ENCODE data around the gene ATP10B.

Gene ATP10B

DNA sequence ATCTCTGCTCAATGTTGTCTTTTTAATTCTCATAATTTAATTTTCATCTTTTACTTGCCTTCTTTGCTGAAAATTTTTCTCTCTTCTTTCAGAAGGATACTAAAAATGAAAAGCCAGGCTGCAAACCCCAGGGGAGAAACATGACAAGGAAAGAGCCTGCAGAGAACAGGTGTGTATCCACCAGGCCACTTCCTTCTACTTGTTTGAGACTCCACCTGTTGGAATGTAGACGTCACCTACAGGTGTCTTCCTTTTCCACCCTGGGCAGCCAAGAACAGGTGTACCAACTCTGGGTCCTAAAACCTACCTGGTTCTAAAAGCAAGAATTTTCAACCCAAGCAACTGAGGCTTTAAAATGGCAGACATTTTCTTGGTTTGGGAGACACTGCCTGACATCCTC is 166.8 kb downstream of the ATP10B start:
- no peak for DNase-seq

DNA sequence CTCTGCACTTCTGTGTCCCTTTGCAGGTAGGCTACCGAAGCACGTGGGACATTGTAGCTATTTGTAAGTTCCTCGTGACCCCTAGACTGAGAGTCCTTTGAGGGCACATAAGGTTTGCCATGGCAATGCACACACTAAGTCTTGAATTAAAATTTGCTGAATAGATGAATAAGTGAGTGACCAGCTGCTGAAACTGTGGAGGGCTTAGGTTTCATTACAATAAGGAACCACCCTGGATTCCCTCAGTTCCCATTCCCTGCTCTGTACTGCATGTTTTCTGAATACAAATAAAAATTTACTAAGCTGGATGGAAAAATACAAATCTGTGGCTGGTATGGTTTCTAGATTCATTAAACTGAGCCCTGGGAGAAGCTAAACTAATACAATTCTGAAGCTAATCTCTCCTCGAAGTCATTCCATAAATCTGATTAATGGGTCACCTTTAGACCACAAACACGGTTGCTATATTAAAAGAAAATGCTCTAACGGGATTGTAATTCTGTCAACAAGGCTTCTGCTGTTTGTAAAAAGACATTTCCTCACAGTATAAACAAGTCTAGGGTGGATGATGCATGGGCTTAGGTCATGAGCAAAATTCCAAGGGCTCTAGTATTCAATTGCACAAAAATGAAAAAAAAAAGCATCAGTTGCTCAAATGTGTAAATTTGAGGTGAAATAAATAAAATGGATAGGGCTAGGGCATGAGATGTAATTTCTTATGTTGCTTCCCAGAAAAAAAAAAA is 172.3 kb downstream of the ATP10B start:
- DNase-seq: no peak

DNA sequence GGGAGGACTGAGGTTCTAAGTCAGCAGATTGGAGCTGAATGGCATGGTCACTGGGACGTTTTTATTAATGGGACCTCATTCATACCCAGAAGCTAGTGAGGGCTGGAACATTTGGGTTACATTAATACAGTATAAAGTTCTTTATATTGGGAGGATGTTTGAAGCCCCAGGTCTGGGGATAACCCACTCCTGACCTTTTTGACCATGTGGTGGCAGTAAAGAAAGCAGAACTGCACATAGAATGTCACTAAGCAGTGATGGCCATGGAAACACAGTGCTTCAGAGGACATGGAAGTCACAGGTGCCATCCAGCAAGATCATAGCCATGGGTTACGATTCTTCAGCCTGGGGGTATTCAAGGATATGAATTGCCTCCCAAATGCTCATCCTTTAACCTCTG is 176.0 kb downstream of the ATP10B start:
- DNase-seq: no peak

DNA sequence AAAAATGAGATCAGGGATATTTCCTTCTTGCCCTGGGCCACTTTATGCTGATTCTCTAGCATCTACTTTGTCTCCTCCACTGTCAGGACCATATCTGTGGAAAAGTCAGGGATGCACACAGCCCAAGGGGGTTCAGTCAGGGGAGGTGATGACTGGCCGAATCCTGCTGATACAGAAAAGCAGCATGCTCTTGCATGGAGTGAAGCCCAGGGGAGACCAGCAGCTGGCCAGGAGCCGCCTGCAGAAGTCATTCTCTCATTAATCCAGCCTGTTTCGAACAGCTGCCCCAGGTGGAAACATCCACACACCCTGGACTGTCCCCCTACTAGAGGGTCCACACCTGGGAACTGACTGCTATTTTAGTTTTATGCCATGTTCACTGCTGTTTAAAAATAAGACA is 177.1 kb downstream of the ATP10B start:
- DNase-seq: no peak

DNA sequence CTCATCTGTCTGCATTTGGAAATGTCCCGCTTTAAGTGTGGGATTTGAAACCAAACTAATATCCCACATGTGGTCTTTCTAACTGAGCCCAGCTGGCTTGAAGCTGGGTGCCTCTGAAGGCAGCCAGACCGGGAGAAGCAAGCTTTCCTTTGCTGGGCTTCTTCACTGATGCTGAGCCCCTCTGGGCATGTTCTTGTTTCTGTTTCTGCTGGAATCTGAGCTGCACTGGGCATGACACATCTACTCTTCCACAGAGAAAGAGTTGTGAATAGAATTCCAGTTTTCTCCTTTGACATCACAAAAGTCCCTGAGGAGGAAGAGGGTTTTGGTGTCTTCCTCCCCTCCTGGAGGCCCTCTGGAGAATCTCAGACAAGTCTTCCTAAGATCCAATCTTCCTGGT is 179.5 kb downstream of the ATP10B start:
- no peak for DNase-seq

DNA sequence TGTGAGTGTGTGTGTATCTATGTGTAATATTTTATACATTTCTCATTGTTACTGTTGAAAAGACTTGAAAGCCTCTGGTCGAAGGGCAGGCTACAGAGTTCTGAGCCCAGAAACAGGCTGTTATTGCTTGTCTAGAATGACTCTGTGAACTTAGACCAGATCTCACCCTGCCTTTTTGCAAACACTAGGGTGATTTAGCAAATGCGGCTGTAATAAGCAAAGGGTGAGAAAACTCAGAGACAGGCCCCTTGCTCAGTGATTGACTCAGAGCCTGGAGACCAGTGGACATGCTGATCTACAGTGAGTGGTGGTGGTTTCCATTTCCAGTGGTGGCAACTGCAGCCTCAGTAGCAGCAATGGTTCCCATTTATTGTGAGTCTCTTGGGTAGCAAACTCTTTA is 183.7 kb downstream of the ATP10B start:
- DNase-seq: no peak

DNA sequence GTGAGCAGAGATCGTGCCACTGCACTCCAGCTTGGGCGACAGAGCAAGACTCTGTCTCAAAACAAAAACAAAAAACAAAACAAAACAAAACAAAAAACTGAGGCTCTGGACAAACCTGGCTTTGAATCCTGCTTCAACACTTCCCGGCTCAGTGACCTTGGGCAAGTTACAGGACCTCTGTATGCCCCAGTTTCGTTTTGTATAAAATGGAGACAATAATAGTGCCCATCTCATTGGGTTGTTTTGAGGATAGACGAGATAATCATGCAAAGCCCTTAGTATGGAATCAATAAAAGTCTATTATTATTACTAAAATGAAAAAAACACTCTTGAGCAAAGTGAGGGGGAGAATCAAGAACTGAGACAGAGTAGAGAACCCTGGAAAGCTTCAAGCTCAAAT is 184.9 kb downstream of the ATP10B start:
- DNase-seq: no peak

DNA sequence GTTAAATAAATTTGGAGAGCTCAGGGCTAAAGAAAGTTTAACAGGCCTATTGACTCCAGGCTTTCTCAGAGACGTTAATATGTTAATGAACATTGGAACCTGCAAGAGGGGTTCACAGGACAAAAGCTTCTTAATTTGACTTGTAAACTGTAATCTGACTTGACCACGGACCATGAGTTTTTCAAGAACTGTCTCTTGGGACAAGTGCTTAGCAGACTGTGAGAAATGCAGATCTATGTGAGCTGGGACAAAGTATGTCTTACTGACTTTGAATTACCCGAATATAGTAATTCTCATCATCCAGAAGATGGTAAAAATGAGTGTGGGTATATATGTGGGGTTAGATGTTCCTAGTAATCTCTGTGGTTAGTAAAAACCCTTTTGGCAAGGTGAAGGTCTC is 186.6 kb downstream of the ATP10B start:
- DNase-seq: no peak

DNA sequence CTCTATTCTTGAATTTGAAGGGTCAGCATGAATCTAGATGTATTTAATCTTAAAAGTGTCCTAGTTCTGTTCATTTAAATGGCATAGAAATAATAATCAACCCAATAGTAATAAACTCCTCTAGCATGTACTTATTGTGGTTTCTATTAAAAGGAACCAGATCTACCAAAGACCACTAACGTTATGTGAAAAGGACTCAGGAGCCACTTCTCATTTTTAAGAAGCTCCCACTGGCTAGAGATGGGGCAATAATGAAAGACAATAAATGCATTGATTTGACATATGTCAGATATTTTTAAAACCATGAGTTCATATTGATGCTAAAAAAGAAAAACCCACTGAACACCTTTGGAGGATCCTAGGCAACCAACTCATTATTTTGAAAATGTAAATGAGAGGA is 191.9 kb downstream of the ATP10B start:
- no peak for DNase-seq

DNA sequence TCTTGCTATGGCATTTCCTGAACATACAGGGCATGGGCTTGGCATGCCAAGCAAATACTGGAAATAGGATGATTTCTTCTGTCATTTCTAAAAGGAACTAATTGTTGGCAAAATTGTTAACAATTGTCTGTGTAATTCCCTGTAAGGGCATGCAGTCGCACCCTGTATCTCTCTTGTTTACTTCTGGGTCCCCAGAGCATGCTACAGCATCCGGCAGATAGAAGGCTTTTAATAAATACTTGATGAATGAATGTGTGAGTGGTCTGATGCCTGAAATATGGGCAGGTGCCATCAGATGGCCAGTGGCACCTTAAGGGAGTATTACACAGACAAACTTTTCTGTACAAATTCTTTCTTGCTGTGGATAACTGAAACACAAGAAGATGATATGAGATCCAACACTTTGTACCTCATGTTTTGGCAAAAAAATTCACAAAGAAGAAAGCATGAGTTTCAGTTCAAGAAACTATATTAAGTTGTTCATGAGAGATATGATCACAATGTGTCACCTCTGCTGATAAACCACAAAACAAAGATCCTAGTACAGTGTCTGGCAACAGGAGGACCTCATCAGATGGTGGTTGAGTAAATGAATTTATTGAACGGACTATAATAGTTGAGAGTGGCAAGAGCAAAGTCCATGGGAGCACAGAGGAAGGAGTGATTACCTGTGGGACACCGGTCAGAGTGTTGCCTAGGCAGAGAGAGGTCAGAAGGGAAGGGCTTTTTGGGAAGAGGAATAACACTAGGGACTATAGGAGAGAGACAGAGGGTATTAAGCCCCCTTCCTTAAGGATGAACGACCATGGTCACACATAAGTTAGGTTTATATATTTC is 194.2 kb downstream of the ATP10B start:
- no peak for DNase-seq

DNA sequence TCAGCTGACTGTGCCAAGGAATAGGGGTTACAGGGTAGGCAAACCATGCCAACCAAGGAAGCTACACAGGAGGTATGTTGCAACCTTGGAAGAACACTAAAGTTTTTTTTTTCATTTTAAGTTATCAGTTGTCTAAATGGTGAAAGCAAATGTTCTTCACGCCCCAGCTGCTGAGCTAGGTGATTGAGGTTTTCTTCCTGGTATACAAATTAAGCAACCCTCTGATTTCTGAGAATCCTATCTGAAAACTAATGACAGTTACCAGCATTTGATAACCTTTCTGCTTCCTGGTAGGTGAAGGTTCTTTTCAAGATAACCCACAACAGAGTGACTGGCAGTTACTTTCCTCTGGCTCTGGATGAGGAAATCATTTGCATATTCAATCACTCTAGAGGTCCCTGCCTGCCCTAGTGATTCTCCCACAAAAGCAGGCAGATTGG is 194.9 kb downstream of the ATP10B start:
- no peak for DNase-seq

DNA sequence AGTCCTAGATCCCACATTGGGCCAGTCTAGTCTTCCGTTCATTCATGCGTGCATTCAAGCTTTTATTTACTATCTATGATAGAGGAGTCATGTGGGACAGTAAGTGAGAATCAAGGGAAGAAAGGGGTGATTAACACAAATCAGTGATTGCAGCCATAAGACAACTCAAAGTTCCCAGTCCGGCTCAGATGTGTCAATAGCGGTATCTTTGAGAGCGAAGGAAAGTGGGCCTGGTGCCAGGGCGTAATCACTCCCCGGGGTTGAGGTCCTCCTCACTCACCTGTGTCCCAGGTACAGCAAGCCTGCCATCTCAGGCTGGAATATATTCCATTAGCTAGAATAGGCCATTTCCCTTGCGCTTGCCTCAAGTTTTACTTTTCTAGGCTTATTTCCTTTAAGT is 196.3 kb downstream of the ATP10B start:
- DNase-seq: no peak

DNA sequence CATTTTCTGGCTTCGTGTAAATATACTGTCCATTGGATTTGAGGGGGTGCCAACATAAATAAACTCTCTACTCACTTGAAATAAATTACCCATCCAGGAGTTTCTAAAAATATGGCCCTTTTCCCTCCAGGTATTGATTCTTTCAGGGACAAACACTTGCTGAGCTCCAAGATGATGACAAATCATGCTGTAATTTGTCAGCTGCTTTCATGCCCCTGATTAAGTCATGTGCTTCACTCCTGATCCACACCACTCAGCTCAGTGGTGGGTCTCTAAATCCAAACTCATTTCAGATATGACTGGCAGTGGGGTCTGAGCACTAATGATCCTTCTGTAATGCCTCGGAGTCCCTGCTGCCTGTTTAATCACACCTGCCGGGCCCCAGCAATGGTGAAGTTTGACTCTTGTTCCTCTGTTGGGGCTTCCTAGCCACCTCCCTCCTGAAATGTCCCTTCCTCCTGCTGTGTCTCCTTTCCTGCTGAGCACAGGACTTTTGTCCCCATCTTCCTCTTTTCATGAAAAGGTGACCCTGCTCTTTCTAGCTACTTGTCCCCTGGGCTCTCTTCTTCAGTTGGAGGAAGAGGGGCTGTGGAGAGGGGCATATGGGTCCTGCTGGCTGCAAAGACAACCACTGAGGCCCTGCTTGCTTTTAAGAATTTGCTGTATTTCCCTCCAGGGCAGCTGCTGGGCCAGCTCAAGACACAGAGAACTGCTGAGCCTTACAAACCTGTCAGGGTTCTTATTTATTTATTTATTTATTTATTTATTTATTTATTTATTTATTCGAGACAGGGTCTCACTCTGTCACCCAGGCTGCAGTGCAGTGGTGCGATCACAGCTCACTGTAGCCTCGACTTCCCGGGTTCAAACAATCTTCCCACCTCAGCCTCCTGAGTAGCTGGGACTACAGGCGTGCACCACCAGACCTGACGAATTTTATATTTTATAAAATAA is 200.0 kb downstream of the ATP10B start:
- DNase-seq: no peak

DNA sequence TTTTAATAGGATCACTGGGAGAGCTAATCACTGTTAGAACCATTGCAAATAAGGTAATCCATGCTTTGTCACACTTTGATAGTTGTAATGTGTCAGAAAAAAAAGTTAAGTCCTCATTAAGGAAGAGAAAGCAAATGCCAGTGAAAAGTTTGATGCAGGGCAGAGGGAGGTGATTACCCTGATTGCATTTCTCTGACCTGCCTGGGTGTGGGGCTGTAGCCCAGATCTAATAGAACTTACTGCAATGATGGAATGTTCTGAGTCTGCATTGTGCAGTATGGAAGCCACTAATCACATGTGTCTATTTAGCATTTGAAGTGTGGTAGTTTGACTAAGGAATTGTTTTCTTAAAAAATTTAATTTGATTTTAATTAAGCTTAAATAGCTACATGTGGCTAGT is 202.7 kb downstream of the ATP10B start:
- no peak for DNase-seq

DNA sequence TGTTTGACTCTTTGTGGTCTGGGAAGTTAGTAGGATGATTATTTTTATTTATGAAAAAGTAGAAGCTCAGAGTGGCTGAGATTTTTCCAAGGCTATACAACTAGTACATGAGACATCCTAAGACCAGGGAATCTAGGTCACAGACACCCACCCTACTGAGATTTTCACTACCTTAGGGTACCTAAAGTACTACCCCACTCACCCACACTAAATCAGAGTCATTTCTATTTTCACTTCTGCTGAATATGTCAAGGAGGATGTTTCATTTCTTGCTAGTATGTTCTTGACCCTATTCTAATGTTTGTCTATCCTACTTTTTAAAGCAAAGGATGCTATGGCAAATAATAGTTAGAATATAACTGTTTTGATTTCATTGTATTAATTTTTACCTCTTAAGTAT is 206.0 kb downstream of the ATP10B start:
- no peak for DNase-seq

DNA sequence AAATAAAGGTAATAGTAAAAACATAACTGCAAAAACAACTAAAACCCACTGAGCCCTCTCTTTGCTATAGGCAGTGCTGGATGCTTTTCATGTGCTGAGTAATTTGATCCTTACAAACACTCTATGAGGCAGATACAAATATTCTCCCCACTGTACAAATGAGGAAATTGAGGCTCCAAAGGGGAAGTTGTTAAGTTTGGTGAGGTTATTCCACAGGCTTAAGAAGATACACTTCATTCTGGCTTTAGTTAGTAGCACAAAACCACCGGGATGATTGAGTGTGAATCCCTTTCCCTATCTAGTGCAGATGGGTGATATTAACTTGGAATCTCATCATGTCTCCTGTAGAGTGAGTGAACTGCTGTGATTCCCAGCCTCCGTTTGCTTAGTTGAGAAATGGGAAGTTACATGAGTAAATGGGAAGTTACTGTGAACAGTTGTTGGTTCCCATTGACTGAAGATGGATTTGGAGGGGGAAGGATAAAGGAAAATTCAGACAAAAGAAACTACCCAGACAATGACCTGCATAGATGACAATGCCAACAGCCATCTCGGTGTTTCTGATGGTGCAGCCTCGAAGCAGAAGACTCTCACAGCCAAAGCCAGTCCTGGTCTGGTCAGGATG is 208.3 kb downstream of the ATP10B start:
- DNase-seq: no peak

DNA sequence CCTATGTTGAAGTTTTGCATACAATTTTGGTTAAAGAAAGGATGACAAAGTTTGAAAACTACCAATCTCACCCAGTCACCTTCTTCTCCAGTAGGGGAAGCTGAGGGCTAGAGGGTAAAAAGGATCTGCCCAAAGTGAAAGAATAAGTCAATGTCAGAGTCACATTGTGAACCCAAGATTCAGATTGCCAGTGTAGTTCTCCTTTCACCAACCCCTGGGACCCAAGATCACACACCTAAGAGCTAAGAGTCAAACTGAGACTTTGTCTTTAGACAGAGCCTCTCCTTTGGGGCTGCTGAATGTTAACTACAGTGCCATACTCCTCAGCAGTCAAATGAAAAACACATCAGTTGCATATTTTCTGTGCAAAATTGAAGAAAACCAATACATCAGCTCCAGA is 210.6 kb downstream of the ATP10B start:
- DNase-seq: no peak

DNA sequence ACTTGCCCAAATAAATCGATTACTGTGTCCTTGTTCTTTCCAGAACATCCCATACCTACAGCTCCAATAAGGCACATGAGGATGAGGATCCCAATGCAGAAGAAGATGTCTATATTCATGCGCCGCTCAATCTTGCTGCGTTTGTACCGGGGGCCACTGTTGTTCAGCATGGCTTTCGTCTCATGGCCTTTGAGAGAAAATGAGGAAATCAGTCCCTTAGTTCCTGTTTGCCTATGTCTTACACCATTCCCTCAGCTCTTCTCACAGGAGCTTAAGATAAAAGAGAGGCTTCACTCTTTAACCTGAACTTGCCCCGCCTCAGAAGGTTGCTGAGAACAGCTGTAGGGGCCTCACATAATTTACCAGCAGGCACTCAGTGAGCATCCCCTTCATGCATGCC is 211.6 kb downstream of the ATP10B start:
- DNase-seq: no peak

DNA sequence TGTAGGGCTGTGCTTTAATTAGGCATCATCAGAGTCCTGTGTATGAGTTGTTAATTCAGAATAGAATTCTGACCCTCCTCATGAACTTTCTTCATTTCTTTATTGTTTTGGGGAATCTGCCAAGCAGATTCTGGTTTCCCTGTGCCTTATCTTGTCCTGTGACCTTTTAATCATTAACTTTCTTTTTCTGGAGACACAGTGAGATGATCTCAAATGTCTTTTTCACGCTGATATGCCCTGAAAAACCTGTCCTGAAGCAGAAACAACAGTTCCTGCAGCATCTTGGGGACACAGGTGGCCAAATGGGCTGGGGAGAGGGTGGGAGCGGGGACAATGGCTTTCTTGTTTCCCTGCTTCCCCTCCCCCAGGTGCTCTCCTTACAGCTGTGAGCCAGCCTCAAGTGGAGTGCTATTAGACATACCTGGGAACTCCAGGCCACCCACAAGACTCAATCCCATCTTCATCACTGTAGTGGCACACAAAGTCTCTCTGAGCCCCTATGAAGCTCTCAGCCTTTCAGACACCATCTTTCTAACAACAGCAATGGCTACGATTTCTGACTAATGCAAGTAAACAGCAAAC is 213.8 kb downstream of the ATP10B start:
- no peak for DNase-seq

DNA sequence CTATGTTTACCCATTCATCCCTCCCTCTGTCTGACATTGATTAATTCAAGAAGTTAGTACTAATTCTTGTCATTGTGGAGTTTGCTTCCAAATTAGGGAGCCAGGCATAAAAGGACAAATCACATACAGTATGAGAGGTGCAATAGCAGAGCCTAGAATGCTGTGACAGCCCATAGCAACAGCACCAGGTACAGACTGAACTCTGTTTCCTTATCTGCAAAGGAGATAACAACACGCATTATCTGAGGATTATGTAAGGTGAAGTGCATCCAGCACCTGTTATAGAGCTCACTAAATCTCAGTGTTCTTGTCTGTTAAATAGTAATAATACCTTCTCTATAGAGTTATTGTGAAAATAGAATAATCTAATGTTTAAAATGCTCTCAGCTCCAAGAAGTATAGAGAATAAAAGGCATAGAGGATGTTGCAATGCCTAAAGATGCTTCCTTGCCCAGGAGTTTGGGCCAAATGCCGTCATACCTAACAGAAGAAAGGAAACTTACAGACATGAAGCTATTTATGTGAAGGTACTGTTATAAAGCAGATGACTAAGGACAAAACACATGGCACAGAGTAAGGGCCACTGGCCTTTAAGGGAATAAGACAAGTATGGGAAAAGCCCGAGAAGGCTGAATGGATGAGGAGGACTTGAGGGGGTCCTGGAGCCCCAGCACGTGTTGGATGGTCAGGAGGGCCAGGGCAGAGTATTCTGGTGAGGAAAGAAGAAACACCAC is 214.5 kb downstream of the ATP10B start:
- DNase-seq: no peak

DNA sequence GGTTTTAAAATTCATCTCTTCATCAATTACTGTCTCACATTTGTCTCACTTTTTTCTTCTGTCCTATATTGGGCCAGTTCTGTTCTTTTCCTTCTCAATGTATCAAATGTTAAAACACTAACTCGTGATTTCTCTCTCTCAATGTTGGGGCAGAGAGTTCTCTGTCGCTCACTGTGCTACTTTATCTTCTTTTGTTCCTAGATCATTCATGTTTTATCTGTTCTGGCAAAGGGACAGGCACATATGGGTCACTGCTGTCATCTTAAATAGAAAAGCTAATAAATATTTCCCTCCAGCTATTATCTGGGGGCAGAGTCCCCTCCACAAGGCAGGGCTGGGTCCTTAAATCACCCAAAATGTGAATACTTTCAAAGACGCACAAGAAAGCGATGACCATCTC is 216.3 kb downstream of the ATP10B start:
- no peak for DNase-seq

DNA sequence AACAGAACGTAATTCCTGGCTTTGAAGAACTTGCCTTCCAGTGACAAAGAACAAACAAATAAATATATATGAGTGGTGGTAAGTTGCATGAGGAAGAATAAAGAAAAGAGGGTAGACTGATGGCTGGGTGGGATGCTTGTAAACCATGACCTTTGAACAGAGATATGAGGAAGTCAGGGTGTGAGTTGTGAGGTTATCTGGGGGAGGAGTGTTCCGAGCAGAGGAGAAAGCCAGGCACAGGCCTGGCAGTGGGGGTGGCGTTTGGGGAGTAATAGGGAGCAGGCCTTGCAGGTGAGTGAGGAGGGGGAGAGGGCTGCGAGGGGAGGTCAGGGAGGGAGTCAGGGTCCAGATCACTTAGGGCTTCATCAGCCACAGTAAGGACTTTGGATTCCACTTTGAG is 217.0 kb downstream of the ATP10B start:
- no peak for DNase-seq
